Stimulated activated CD4-positive, alpha-beta T cell treated with anti-CD3 and anti-CD28 coated beads, Interleukin-12 subunit alpha, Interleukin-12 subunit beta, amount 100 ng/mL, for 24 hours (primary cell): ENCODE results near the gene SOCS3.

Source experiments
- DNase-seq, 2 experiments: peaks; one replicate each; pipeline ENCODE4 v3.0.0-alpha.2; 2020; ENCODE audit warnings: low read depth in 2 of 2

The SOCS3 gene

GRCh38 chr17:78359997-78360370, at the start of gene SOCS3:
TSS of gene SOCS3 (minus strand) at chr17:78360077. CDS start at chr17:78359095, 982 bp downstream.
- DNase-seq = peak; percentile 94

- DNase-seq = no peak
Observed at GRCh38 chr17:78409191-78409928, 49.5 kb upstream of the SOCS3 start.

GRCh38 chr17:78408476-78409050, 48.7 kb upstream of the SOCS3 start:
- no peak for DNase-seq

- DNase-seq = no peak
Observed at GRCh38 chr17:78407387-78408000, 47.6 kb upstream of the SOCS3 start.

- DNase-seq = no peak
Observed at GRCh38 chr17:78406920-78407319, 47.0 kb upstream of the SOCS3 start.

- no peak for DNase-seq
Observed at GRCh38 chr17:78406396-78406795, 46.5 kb upstream of the SOCS3 start.

GRCh38 chr17:78403822-78404221, 43.9 kb upstream of the SOCS3 start:
- DNase-seq = no peak

- no peak for DNase-seq
Observed at GRCh38 chr17:78401891-78402290, 42.0 kb upstream of the SOCS3 start.

- DNase-seq = no peak
Observed at GRCh38 chr17:78401246-78401645, 41.4 kb upstream of the SOCS3 start.

- no peak for DNase-seq
Observed at GRCh38 chr17:78400581-78401240, 40.8 kb upstream of the SOCS3 start.

GRCh38 chr17:78399693-78400144, 39.8 kb upstream of the SOCS3 start:
- no peak for DNase-seq

GRCh38 chr17:78399028-78399692, 39.3 kb upstream of the SOCS3 start:
- no peak for DNase-seq

GRCh38 chr17:78398390-78398789, 38.5 kb upstream of the SOCS3 start:
- DNase-seq = no peak

GRCh38 chr17:78397681-78398101, 37.8 kb upstream of the SOCS3 start:
- no peak for DNase-seq

GRCh38 chr17:78396441-78397337, 36.8 kb upstream of the SOCS3 start:
- DNase-seq = no peak

GRCh38 chr17:78395155-78395554, 35.3 kb upstream of the SOCS3 start:
- DNase-seq = no peak

GRCh38 chr17:78394209-78394608, 34.3 kb upstream of the SOCS3 start:
- DNase-seq = no peak

GRCh38 chr17:78393575-78393974, 33.7 kb upstream of the SOCS3 start:
- no peak for DNase-seq

- DNase-seq = no peak
Observed at GRCh38 chr17:78392295-78392694, 32.4 kb upstream of the SOCS3 start.

GRCh38 chr17:78391843-78392242, 32.0 kb upstream of the SOCS3 start:
- no peak for DNase-seq

- no peak for DNase-seq
Observed at GRCh38 chr17:78391051-78391431, 31.2 kb upstream of the SOCS3 start.
